Mononuclear cell (primary cell): ENCODE results near the gene TUBB. TPM values are rescaled to one million over a fixed set of nuclear protein-coding genes. Genes with fewer than 3 reads are reported as not detected.

Experiments
- H3K27me3 ChIP-seq: 2 replicates; pipeline ENCODE4 v1.6.0; 2011; ENCODE audit warnings: low read length, control low read depth; ENCODE audit not compliant: insufficient read depth
- H3K4me1 ChIP-seq: 2 replicates; pipeline ENCODE4 v1.5.1; 2011; ENCODE audit warnings: mild to moderate bottlenecking, low read length, control low read depth; ENCODE audit not compliant: insufficient read depth
- H3K4me3 ChIP-seq: 2 replicates; pipeline ENCODE4 v1.5.1; 2011; ENCODE audit warnings: mild to moderate bottlenecking, low read length, moderate library complexity
- H3K9me3 ChIP-seq: 2 replicates; pipeline ENCODE4 v1.5.1; 2011; ENCODE audit warnings: low read depth, mild to moderate bottlenecking, control low read depth, low read length
- total RNA-seq: library from RNA; depleted of rRNA; stranded (reverse); fragments of >200 nt; gene quantifications from one replicate; pipeline ENCODE4 v1.2.3, GENCODE V29; 2012

TUBB gene
- total RNA-seq, 1 donor, result 99.5 TPM

DNA sequence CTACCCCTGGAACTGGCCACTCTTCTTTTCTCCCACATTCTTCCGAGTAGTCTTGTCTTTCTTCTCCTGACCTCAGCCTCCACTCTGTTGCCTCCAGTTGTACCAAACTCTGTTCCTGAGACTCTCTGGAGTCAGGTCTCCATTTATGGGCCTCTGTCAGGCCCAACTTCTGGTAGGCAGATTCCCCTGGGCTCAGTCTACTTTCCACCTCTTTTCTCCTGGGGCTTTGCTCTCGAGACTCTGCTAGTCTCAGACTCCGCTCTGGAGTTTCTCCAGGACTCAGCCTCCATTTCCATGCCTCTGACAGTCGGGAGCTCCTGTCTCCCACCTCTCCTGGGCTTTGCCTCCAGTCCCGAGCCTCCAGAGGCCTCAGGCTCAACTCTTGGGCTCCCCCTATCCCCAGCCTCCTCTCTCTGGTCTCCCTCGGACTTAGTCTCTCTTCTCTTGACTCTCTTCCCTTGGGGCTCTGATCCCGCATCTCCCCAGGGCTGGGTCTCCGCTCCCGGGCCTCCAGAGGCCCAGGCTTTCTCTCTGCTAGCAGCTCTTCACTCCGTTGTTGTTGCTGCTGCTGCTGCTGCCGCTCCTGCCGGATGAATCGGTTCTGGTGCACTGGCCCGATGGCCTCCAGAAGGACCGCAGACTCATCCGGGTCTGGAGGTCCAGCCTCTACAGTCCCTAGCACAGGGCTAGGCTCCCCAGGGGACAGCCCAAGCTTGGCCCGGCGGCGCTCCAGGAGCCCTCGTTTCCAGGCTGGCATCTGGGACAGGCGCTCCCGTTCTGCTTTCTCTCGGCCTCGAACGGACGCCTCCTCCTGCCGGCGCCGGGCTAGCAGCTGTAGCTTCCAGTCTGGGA, 34.8 kb upstream of the TUBB start:
- Histone ChIP-seq H3K4me3 (peak overlapping the region; percentile 94), H3K9me3 (no peaks in the 10 kb centered on the region), H3K27me3 (no peaks in the 10 kb centered on the region), H3K4me1 (peaks cover 45% of the 10 kb centered on the region)

DNA sequence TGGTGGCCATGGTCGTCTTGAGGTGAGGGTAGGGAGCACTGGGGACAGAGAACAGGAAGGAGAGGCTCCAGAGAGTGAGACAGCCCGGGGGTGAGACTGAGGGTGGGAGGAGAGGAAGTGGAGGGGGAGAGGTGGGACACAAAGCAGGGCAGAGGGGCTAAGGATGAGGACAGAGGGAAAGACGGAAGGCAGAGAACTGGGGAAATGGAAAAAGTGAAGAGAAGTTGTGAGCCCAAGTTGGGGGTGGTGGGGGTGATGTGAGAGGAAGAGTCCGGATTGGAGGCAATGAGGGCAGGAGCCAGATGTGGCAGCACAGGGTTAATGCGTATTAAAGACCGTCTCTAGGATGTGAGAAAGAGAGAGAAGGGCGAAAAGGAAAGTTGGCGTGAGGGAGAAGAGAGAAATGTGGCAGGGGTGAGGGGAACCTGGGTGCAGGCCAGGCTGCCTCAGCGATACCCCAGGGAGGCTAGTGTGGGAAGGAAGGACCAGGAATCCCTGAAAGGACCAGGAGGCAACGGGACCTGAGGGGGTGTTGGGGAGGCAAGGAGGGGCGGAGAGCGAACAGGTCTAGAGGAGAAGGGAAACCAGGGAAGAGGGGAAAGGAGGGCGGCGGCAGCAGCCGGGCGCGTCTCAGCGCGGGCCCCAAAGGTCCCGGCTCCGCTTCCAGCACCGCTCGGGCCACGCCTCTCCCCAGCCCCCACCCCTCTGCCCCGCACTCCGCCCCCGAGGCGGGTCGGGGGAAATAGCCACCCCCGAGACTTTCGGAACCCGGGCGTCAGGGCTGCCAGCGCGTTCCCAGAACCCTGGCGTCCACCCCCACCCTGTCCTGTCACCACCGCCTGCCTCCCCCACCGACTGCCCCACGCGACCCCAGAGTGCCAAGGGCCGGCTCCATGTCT, 33.9 kb upstream of the TUBB start, which contains the start of gene PPP1R18:
Gene PPP1R18, minus strand, starts transcription at position 637 of the 899 bp plus-strand sequence. Its CDS starts 627 bp downstream, at position 10.
- no peaks in the 10 kb centered on the region for H3K9me3 ChIP-seq
- peaks cover 40% of the 10 kb centered on the region for H3K4me1 ChIP-seq
- H3K27me3 ChIP-seq, result no peaks in the 10 kb centered on the region
- peak within 1 kb of the TSS; percentile 94 for H3K4me3 ChIP-seq

- Histone ChIP-seq H3K4me1 (peaks cover 39% of the 10 kb centered on the region), H3K9me3 (no peaks in the 10 kb centered on the region), H3K27me3 (no peaks in the 10 kb centered on the region), H3K4me3 (peak overlapping the region; percentile 94)
These were observed 33.1 kb upstream of the TUBB start for GRCh38 chr6:30686908-30687658.

DNA sequence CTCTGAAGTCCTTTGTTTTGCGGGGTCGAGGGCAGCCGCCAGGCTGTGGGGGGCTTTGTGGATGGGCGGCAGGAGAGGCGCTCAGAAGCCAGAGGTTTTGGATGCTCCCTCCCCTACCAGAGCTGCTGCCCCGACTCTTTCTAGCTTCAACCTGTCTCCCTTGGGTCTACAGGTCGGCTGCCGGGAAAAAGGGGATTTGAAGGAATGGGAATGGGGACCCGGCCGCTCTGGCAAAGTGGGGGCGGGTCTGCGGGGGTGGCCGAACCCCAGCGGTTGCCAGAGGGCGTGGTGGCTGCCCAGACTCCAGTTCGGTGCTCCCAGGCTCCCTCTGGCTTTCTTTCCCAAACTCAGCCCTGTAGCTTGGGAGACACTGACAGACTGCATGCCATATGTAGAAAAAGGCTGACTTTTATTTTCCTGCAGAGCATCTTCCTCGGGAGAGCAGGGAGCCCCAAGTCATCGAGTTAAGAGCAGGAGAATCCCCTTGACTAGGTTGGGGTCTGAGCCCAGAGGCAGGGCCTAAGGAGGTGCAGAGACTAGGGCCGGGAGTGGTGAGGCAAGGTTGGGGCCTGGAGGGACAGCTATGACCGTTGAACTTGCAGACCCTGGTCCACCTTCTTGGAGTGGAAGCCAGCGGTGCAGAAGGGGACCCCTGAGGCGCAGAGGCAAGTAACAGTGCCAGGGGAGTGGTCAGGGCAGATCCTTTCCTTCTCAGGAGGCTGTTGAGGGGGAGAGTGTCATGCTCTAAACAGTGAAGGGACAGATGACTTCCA, 32.3 kb upstream of the TUBB start:
- H3K9me3 ChIP-seq, result no peaks in the 10 kb centered on the region
- H3K27me3 ChIP-seq, result no peaks in the 10 kb centered on the region
- peak overlapping the region; percentile 94 for H3K4me3 ChIP-seq
- peaks cover 39% of the 10 kb centered on the region for H3K4me1 ChIP-seq

DNA sequence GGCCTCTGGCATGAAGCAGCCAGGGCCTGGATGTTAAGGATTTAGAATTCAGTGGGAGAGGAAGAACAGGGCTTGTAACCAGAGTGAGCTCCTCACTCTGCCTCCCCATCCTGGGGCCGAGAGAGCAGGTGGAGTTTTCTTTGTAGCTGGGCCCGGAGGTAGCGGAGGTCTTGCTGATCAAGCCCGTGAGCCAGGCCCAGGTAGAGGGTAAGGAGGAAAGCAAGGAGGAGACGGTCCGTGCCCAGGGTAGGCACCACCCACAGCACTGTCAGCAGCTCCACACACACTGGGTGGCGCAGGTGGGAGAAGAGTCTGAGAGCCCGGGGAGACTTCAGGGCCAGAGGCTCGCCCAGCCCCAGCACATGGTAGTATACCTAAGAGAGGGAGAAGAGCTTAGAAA, 31.6 kb upstream of the TUBB start:
- peaks cover 39% of the 10 kb centered on the region for H3K4me1 ChIP-seq
- H3K27me3 ChIP-seq, result no peaks in the 10 kb centered on the region
- H3K4me3 ChIP-seq, result no peak overlapping the region
- no peaks in the 10 kb centered on the region for H3K9me3 ChIP-seq

DNA sequence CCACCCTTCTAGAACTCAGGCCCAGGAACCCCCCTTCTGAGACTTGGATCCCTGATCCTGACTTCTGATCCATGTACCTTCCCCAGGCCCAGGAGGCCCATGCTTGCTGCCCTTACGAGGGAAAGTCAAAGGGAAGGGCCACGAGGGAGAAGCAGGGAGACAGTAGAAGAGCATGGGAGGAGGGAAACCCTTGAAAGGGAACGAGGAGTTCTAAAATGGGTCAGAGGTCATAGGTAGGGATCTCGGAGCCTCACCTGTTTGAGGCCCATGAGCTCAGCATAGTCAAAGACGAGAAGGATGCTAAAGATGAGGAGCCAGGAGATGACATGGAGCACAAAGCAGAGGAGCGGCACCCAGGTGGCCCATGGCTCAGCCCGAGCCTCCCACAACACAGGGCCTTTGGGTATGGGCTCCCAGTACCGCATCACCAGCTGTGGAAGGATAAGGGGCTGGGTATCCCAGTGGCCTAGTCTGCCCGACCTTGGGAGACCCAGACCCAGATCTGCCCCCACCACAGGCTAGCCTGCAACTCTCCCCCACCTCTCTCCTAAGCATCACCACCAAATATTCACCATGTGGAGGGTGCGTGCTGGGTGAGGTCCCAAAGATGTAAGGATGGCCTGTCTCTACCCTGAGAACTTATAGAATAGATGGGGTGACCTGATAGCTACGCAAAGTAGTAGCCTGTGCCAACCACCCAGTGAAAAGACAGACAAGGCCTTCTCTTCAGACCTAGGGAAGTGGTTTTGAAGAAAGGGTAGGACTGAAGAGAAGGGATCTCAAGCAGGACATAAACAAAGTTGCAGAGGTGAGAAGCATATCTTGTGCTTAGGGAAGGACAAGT, 30.9 kb upstream of the TUBB start:
- H3K4me1 ChIP-seq, result peaks cover 39% of the 10 kb centered on the region
- no peaks in the 10 kb centered on the region for H3K9me3 ChIP-seq
- no peak overlapping the region for H3K4me3 ChIP-seq
- no peaks in the 10 kb centered on the region for H3K27me3 ChIP-seq

- peaks cover 39% of the 10 kb centered on the region for H3K4me1 ChIP-seq
- H3K9me3 ChIP-seq, result no peaks in the 10 kb centered on the region
- peak overlapping the region; percentile 68 for H3K4me3 ChIP-seq
- H3K27me3 ChIP-seq, result no peaks in the 10 kb centered on the region
These were observed 30.2 kb upstream of the TUBB start for GRCh38 chr6:30689985-30690384.

DNA sequence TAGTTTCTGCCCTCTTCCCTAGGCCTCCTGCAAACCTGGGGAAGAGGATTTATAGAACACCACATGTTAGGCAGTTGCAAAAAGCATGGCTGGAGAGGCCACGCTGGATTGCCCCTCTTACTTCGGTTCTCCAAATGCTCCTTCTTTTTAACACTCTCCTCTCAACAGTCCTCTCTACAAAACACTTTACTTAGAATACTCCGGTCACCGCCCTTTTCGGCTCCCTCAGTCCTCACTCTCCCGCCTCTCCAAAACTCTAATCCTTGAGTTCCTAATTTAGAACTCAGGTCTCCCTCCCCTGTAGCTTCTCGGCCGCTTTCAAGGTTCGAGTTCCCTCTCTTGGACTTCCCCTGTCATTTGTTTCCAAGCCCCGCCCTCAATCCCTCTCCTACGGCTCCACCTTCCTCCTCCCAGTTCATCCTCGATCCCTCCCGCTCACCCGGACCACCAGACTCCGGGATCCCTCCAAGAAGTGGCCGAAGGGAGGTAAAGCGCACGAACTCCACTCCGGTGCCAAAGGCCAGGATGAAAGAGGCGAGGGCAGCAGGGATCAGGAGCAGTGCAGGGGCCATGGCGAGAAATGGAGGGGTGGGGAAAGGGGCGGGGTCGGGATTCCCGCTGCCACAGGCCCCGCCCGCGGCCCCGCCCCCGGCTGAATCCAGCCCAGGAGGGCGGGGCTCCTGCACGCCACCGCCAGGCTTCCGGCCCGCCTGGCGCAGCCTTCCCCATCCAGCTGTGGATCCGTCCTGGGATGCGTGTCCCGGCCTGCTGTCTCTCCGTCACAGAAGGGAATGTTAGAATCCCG, 29.5 kb upstream of the TUBB start, which contains the start of gene NRM:
Gene NRM, minus strand, starts transcription at position 582 of the 805 bp plus-strand sequence. Its CDS starts 10 bp downstream, at position 572.
- Histone ChIP-seq H3K27me3 (no peaks in the 10 kb centered on the region), H3K9me3 (no peaks in the 10 kb centered on the region), H3K4me3 (peak within 1 kb of the TSS; percentile 68), H3K4me1 (peaks cover 39% of the 10 kb centered on the region)

- H3K27me3 ChIP-seq, result no peaks in the 10 kb centered on the region
- H3K4me1 ChIP-seq, result peaks cover 39% of the 10 kb centered on the region
- peak overlapping the region; percentile 68 for H3K4me3 ChIP-seq
- H3K9me3 ChIP-seq, result no peaks in the 10 kb centered on the region
These were observed 28.8 kb upstream of the TUBB start for GRCh38 chr6:30691208-30691847.

DNA sequence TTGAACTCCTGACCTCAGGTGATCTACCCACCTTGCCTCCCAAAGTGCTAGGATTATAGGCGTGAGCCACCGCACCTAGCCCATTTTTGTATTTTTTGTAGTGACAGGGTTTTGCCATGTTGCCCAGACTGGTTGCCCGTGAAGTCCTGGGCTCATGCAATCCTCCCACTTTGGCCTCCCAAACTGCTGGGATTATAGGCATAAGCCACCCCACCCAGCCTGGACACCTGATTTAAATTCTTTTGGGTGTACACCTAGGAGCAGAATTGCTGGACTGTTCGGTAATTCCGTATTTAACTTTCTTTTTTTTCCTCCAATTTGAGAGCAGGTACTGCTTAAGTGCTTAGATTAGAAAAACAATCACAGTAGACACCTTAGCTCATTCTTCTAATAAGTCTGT, 23.7 kb upstream of the TUBB start:
- Histone ChIP-seq H3K27me3 (no peaks in the 10 kb centered on the region), H3K9me3 (no peaks in the 10 kb centered on the region), H3K4me3 (no peak overlapping the region), H3K4me1 (peaks cover 10% of the 10 kb centered on the region)

DNA sequence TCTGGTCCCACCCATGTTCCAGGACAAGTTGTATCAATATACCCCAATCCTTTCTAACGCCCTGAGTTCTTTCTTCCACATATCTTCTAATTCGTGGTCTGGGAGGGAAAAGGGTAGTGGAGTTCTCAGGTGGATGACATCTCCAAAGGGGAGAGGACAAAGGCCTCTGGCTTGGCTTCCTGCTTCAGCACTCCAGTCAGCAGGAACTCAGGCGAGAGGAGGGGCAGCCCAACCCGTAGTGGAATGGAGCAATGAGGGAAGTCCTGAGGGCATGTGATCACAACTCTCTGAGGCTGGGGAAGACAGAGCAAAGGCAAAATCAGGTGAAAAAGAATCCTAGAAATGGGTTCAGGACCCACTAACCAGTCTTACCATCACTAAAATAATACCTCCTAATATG, 19.8 kb upstream of the TUBB start:
- H3K4me1 ChIP-seq, result peaks cover 18% of the 10 kb centered on the region
- no peak overlapping the region for H3K4me3 ChIP-seq
- no peaks in the 10 kb centered on the region for H3K27me3 ChIP-seq
- H3K9me3 ChIP-seq, result no peaks in the 10 kb centered on the region

DNA sequence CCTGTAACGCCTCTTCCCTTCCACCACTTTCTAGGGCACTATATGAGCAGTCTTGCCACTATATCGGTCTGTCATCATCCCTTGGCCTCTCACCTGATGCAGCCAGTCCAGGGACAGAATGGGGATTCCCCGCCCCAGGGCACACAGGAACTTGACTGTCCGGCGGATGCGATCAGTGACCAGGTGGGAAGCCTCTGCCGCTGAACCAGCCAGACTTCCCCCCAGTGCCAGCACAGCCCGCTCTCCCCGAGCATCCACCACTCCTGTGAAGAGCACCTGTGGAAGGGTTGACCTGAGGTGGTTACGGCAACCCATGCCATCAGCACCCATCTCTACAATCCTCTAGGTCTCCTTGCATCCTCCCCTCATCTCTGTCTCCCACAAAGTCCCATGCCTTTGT, 17.1 kb upstream of the TUBB start:
- no peak overlapping the region for H3K4me3 ChIP-seq
- H3K27me3 ChIP-seq, result no peaks in the 10 kb centered on the region

More for the DNA sequence above, 17.1 kb upstream of the TUBB start:
- H3K9me3 ChIP-seq, result no peaks in the 10 kb centered on the region
- H3K4me1 ChIP-seq, result peaks cover 18% of the 10 kb centered on the region
